Gastrocnemius medialis (tissue), 4 donors: Measurements from ENCODE around the gene USP32.

ENCODE experiments used
- CTCF ChIP-seq, 5 experiments: fragments of 450-650 bp in 3 of 5; fragments of 200-600 bp in 2 of 5; sonication (generic) in 2 of 5; IDR thresholded peaks in 4 of 5; conservative IDR thresholded peaks in 1 of 5; 1 replicate in 4 of 5; 2 replicates in 1 of 5; pipeline ENCODE4 v1.5.1; 2016 to 2019; ENCODE audit warnings: antibody characterized with exemption in 5 of 5, mild to moderate bottlenecking in 3 of 5, moderate library complexity in 3 of 5
- POLR2A ChIP-seq, 2 donors: fragments of 450-650 bp; IDR thresholded peaks; one replicate each; pipeline ENCODE4 v1.6.1; 2017; ENCODE audit warnings: antibody characterized with exemption in 2 of 2, mild to moderate bottlenecking in 2 of 2, moderate library complexity in 2 of 2

GRCh38 chr17:60321336-60322055, 70.4 kb downstream of the USP32 start:
- TF ChIP-seq CTCF (IDR thresholded peaks at IDR 0.05 in 4 of 5, conservative IDR thresholded peaks at IDR 0.05 in 1 of 5) (no peak), POLR2A (IDR thresholded peaks at IDR 0.05) (no peak)
